A549 (cell line): Measurements from ENCODE around the gene EPB41L4A.

Source experiments
- CEBPB ChIP-seq, 2 experiments: fragments of >200 bp in 1 of 2; sonication (Bioruptor Twin) in 1 of 2; formaldehyde crosslinking in 1 of 2; IDR thresholded peaks; 2 replicates each; pipeline ENCODE4 v1.6.1; 2012 to 2016
- EP300 ChIP-seq, 2 experiments: fragments of >200 bp; sonication (Bioruptor Twin); formaldehyde crosslinking; IDR thresholded peaks; 2 replicates in 1 of 2; 3 replicates in 1 of 2; pipeline ENCODE4 v1.6.1; 2016 to 2017
- MAFK ChIP-seq: fragments of 450-650 bp; IDR thresholded peaks from 2 replicates; pipeline ENCODE4 v1.6.1; 2014; ENCODE audit not compliant: partially characterized antibody
- MAZ ChIP-seq: fragments of 150-350 bp; IDR thresholded peaks from 2 replicates; pipeline ENCODE4 v1.6.1; 2014; ENCODE audit warnings: antibody characterized with exemption, low read depth, low read length, borderline replicate concordance
- ZFP36 ChIP-seq: fragments of 450-650 bp; IDR thresholded peaks from 2 replicates; pipeline ENCODE4 v1.6.1; 2014; ENCODE audit warnings: borderline replicate concordance; ENCODE audit not compliant: partially characterized antibody
- TF ChIP-seq, protein P1 (sequence below): fragments of >200 bp; sonication (Bioruptor Twin); formaldehyde crosslinking; IDR thresholded peaks from 3 replicates; pipeline ENCODE4 v1.5.1; 2016
- TF ChIP-seq, protein P2 (sequence below): fragments of 250-450 bp; sonication (Bioruptor Pico); IDR thresholded peaks from 2 replicates; pipeline ENCODE4 v1.5.0; 2021; ENCODE audit warnings: mild to moderate bottlenecking, moderate library complexity, borderline replicate concordance
- TF ChIP-seq, protein P3 (sequence below): fragments of 200-600 bp; sonication (generic); IDR thresholded peaks from 2 replicates; pipeline ENCODE4 v1.6.1; 2016; ENCODE audit warnings: antibody characterized with exemption, mild to moderate bottlenecking, moderate library complexity

DNA sequence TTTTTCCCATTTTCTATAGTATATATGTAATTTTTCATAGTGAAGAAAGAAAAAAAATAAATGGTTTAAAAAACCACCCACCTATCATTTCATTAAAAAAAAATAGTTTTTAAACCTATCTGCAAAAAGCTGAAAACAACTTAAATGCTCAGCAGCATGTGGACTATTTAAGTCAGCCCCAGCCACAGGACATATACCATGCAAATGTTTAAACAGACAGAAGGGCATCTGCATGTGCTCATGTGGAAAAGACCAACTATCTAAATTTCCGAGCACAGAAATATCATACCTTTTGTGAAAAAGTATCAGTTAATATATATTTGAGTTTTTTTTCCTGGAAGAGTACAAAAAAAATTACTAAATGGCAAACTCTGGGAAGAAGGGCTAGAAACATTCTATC is 143.4 kb downstream of the EPB41L4A start:
- TF ChIP-seq, protein P1, sequence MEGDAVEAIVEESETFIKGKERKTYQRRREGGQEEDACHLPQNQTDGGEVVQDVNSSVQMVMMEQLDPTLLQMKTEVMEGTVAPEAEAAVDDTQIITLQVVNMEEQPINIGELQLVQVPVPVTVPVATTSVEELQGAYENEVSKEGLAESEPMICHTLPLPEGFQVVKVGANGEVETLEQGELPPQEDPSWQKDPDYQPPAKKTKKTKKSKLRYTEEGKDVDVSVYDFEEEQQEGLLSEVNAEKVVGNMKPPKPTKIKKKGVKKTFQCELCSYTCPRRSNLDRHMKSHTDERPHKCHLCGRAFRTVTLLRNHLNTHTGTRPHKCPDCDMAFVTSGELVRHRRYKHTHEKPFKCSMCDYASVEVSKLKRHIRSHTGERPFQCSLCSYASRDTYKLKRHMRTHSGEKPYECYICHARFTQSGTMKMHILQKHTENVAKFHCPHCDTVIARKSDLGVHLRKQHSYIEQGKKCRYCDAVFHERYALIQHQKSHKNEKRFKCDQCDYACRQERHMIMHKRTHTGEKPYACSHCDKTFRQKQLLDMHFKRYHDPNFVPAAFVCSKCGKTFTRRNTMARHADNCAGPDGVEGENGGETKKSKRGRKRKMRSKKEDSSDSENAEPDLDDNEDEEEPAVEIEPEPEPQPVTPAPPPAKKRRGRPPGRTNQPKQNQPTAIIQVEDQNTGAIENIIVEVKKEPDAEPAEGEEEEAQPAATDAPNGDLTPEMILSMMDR: no peak
- TF ChIP-seq CEBPB (IDR thresholded peaks at IDR 0.05) (no peak), ZFP36 (no peak), MAFK (no peak), MAZ (no peak), EP300 (IDR thresholded peaks at IDR 0.05) (no peak)
- TF ChIP-seq, protein P2, sequence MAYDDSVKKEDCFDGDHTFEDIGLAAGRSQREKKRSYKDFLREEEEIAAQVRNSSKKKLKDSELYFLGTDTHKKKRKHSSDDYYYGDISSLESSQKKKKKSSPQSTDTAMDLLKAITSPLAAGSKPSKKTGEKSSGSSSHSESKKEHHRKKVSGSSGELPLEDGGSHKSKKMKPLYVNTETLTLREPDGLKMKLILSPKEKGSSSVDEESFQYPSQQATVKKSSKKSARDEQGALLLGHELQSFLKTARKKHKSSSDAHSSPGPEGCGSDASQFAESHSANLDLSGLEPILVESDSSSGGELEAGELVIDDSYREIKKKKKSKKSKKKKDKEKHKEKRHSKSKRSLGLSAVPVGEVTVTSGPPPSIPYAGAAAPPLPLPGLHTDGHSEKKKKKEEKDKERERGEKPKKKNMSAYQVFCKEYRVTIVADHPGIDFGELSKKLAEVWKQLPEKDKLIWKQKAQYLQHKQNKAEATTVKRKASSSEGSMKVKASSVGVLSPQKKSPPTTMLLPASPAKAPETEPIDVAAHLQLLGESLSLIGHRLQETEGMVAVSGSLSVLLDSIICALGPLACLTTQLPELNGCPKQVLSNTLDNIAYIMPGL (CRISPR knock-in tag): no peak
- TF ChIP-seq, protein P3, sequence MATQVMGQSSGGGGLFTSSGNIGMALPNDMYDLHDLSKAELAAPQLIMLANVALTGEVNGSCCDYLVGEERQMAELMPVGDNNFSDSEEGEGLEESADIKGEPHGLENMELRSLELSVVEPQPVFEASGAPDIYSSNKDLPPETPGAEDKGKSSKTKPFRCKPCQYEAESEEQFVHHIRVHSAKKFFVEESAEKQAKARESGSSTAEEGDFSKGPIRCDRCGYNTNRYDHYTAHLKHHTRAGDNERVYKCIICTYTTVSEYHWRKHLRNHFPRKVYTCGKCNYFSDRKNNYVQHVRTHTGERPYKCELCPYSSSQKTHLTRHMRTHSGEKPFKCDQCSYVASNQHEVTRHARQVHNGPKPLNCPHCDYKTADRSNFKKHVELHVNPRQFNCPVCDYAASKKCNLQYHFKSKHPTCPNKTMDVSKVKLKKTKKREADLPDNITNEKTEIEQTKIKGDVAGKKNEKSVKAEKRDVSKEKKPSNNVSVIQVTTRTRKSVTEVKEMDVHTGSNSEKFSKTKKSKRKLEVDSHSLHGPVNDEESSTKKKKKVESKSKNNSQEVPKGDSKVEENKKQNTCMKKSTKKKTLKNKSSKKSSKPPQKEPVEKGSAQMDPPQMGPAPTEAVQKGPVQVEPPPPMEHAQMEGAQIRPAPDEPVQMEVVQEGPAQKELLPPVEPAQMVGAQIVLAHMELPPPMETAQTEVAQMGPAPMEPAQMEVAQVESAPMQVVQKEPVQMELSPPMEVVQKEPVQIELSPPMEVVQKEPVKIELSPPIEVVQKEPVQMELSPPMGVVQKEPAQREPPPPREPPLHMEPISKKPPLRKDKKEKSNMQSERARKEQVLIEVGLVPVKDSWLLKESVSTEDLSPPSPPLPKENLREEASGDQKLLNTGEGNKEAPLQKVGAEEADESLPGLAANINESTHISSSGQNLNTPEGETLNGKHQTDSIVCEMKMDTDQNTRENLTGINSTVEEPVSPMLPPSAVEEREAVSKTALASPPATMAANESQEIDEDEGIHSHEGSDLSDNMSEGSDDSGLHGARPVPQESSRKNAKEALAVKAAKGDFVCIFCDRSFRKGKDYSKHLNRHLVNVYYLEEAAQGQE: no peak
